ENCODE data around the gene GIPC2.
"Not testable (repeated sequence)": the region's sequence is repeated elsewhere in the genome, so short reads cannot be mapped to it uniquely, and the experiment has no call there.

The GIPC2 gene

GRCh38 chr1:78069784-78070183, 24.0 kb downstream of the GIPC2 start:
- DNase-seq (ENCODE audit: low read depth): no peak

GRCh38 chr1:78070210-78070609, 24.4 kb downstream of the GIPC2 start:
- no peak for DNase-seq (ENCODE audit: low read depth)

- DNase-seq (ENCODE audit: low read depth): no peak
Measured at GRCh38 chr1:78070758-78071157, 25.0 kb downstream of the GIPC2 start.

- DNase-seq (ENCODE audit: low read depth): no peak
Measured at GRCh38 chr1:78071696-78072095, 25.9 kb downstream of the GIPC2 start.

GRCh38 chr1:78072216-78072615, 26.4 kb downstream of the GIPC2 start:
- DNase-seq (ENCODE audit: low read depth): no peak

- DNase-seq (ENCODE audit: low read depth): no peak
Measured at GRCh38 chr1:78073441-78073840, 27.7 kb downstream of the GIPC2 start.

GRCh38 chr1:78075621-78076020, 29.9 kb downstream of the GIPC2 start:
- no peak for DNase-seq (ENCODE audit: low read depth)

GRCh38 chr1:78078358-78078757, 32.6 kb downstream of the GIPC2 start:
- no peak for DNase-seq (ENCODE audit: low read depth)

GRCh38 chr1:78079580-78079979, 33.8 kb downstream of the GIPC2 start:
- no peak for DNase-seq (ENCODE audit: low read depth)

GRCh38 chr1:78080767-78081166, 35.0 kb downstream of the GIPC2 start:
- DNase-seq (ENCODE audit: low read depth): no peak

GRCh38 chr1:78081980-78082860, 36.5 kb downstream of the GIPC2 start:
- no peak for DNase-seq (ENCODE audit: low read depth)

- not testable (repeated sequence) for DNase-seq (ENCODE audit: low read depth)
Measured at GRCh38 chr1:78084639-78085038, 38.9 kb downstream of the GIPC2 start.

- DNase-seq (ENCODE audit: low read depth): no peak
Measured at GRCh38 chr1:78086697-78087096, 40.9 kb downstream of the GIPC2 start.

- DNase-seq (ENCODE audit: low read depth): no peak
Measured at GRCh38 chr1:78088015-78088414, 42.2 kb downstream of the GIPC2 start.

GRCh38 chr1:78088486-78088885, 42.7 kb downstream of the GIPC2 start:
- DNase-seq (ENCODE audit: low read depth): no peak

GRCh38 chr1:78089010-78089409, 43.2 kb downstream of the GIPC2 start:
- no peak for DNase-seq (ENCODE audit: low read depth)

- no peak for DNase-seq (ENCODE audit: low read depth)
Measured at GRCh38 chr1:78090472-78091133, 44.8 kb downstream of the GIPC2 start.

GRCh38 chr1:78091215-78091813, 45.5 kb downstream of the GIPC2 start:
- DNase-seq (ENCODE audit: low read depth): no peak

- no peak for DNase-seq (ENCODE audit: low read depth)
Measured at GRCh38 chr1:78091886-78092285, 46.1 kb downstream of the GIPC2 start.

- DNase-seq (ENCODE audit: low read depth): no peak
Measured at GRCh38 chr1:78092643-78093042, 46.9 kb downstream of the GIPC2 start.

GRCh38 chr1:78093560-78093959, 47.8 kb downstream of the GIPC2 start:
- no peak for DNase-seq (ENCODE audit: low read depth)

- no peak for DNase-seq (ENCODE audit: low read depth)
Measured at GRCh38 chr1:78094639-78095038, 48.9 kb downstream of the GIPC2 start.

- DNase-seq (ENCODE audit: low read depth): no peak
Measured at GRCh38 chr1:78095593-78095992, 49.8 kb downstream of the GIPC2 start.
